Natural killer cell treated with Interleukin-12 subunit alpha and Interleukin-12 subunit beta and Interleukin-15 and Interleukin-18, amount 100 ng/mL, for 72 hours (primary cell): ENCODE results near the gene TAC3. TPM values are rescaled to one million over a fixed set of nuclear protein-coding genes. Genes with fewer than 3 reads are reported as not detected.
"Not testable (repeated sequence)": the region's sequence is repeated elsewhere in the genome, so short reads cannot be mapped to it uniquely, and the experiment has no call there.

Experiments
- ATAC-seq, 2 donors: fragments of 150-1000 bp; cut with Tn5 transposase in 1 of 2; sonication (Bioruptor Pico), chemical (Tn5 transposase) in 1 of 2; 2 replicates each; pipeline ENCODE4 v1.10.0; 2021
- DNase-seq: peaks from one replicate; pipeline ENCODE4 v3.0.0; 2022; ENCODE audit warnings: low spot score
- H3K27ac Mint-ChIP-seq, 2 donors: 1 replicate in 1 of 2; 2 replicates in 1 of 2; pipeline ENCODE4 v1.8.0; 2022; ENCODE audit warnings: mixed read lengths in 2 of 2, mild to moderate bottlenecking in 1 of 2, moderate library complexity in 1 of 2
- H3K27me3 Mint-ChIP-seq, 2 donors: 1 replicate in 1 of 2; 2 replicates in 1 of 2; pipeline ENCODE4 v1.8.0; 2022; ENCODE audit warnings: mixed read lengths in 2 of 2
- H3K36me3 Mint-ChIP-seq: one replicate; pipeline ENCODE4 v1.8.0; 2022; ENCODE audit warnings: mixed read lengths
- H3K4me1 Mint-ChIP-seq, 2 donors: 1 replicate in 1 of 2; 2 replicates in 1 of 2; pipeline ENCODE4 v1.8.0; 2022; ENCODE audit warnings: low read depth in 2 of 2, mixed read lengths in 2 of 2, mild to moderate bottlenecking in 1 of 2
- H3K4me3 Mint-ChIP-seq: one replicate; pipeline ENCODE4 v1.8.0; 2022; ENCODE audit warnings: mixed read lengths
- H3K9me3 Mint-ChIP-seq: 2 replicates; pipeline ENCODE4 v1.8.0; 2022; ENCODE audit warnings: mixed read lengths
- total RNA-seq, 2 donors: library from RNA; stranded (reverse); gene quantifications; one replicate each; pipeline ENCODE4 v1.2.3, GENCODE V29; 2022

Gene TAC3
- under 1 TPM in 1 of 2 donors, not detected in 1; 0.45 TPM for total RNA-seq

DNA sequence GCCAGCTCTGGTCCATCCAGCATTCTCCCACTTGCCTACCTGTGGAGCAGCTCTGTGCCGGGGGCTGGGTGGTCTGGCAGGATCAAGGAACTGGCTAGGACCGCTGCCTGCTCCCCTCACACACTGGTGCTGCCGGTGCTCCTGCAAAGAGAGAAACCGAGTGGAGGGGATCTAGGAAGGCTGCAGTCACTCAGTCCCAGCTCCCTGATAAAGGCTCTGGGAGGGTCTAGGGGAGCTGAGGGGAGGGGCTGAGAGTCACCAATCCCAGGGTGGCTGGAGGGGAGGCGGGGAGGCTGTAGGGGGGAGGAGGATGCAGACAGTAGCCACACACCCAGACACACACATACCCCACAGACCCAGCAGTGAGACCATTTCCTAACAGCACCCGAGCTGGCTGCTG lies at the start of gene TAC3:
TAC3 (minus strand) TSS at position 182 of the 400 bp plus-strand sequence. CDS start 732 bp downstream, outside the sequence.
- no peak within 1 kb of the TSS for H3K27ac Mint-ChIP-seq
- H3K27me3 Mint-ChIP-seq: peaks cover 29 to 33% of the 10 kb centered on the region in 2 donors
- DNase-seq (no peak), ATAC-seq (peak in 1 of 2 donors; percentile 41)
- no peaks in the 10 kb centered on the region for H3K36me3 Mint-ChIP-seq
- no peaks in the 10 kb centered on the region for H3K9me3 Mint-ChIP-seq
- H3K4me3 Mint-ChIP-seq: no peak within 1 kb of the TSS
- H3K4me1 Mint-ChIP-seq: peaks cover 3 to 6% of the 10 kb centered on the region in 2 donors

DNA sequence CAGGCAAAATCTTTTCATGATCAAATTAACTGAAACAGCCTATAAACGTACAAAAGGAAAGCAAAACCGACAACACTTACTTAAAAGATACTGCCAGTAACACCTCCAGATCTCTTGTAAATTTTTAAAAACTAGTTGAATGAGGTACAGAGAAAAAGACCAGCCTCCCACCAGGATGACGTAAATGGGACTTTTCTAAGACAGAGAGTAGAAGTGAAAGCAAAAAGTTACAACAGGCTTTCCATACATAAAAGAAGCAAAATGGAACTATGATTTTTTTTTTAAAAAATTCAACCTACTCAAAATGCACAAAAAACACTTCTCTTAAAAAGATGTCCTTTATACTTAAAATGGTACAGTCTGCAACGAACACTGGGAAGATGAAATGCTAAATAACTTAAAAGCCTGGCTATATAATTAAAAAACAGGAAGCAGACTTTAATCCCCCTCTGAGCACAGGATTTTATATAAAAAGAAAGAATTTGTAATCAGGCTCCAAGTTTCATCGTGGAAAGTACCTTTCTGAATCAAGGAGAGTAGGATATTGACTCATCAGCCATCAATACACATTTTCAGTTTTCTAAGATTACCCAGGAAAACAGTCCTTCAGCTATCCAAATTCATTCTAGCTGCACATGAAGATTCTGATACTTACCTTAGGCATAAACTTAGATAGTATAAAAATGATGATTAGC lies 47.8 kb upstream of the TAC3 start:
- Mint-ChIP-seq H3K27ac (peak overlapping the region; percentile 89 to 98), H3K36me3 (peaks cover 18% of the 10 kb centered on the region), H3K4me3 (peak overlapping the region; percentile 84), H3K27me3 (no peaks in the 10 kb centered on the region), H3K9me3 (peaks cover 3% of the 10 kb centered on the region), H3K4me1 (peaks cover 20 to 23% of the 10 kb centered on the region in 2 donors)
- peak; percentile 89 to 94 for ATAC-seq
- peak; percentile 66 for DNase-seq

DNA sequence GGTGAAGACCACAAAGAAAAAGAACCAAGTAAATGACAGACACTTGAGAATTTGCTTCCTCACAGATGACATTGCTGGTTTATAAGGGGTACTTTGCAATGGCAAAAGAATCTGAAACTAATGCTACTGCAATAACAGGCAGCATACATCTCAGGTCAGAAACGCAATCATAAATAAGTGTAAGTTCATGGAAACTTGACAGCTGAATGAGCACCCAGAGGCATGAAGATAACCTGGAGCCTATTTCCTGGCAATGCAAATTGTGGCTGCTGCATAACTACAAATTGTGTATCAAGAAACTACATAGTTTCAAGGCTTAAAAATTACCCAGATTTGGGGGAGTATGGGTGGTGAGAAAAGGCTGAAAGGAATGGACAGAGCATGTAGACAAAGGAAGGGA lies 42.1 kb upstream of the TAC3 start:
- Mint-ChIP-seq H3K4me1 (peaks cover 0 to 5% of the 10 kb centered on the region in 2 donors), H3K27me3 (no peaks in the 10 kb centered on the region), H3K4me3 (no peak overlapping the region), H3K9me3 (no peaks in the 10 kb centered on the region), H3K36me3 (peaks cover 22% of the 10 kb centered on the region), H3K27ac (no peak overlapping the region)
- ATAC-seq (no peak), DNase-seq (no peak)

DNA sequence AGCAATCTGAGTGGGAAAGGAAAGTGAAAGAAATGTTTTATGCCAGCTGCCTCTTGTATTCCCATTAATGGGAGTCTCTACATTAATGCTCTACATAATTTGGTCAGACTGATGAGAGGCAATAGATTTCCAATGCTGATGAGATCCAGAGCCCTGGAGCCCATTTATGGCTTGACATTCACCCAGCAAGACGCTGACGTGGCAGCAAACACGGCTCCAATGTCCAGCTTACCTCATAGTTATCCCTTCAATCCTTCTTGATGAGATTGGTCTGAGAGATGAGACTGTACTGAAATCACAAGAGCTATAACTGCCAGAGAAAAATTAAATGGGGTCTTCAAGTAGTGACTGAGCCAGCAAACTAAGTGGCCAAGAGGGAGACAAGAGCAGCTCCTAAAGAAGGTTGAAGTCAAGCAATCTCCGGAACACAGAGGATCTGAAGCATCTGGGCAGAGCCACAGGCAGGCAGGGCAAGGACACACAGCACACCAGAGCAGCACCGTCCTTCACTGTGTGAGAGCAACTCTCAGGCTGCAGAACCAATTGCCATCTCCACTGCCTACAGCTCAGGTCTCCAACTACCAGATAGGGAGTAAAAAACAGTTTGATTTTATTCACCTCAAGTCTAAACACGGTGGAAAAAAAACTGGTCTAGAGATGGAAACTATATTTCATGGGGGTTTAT lies 40.9 kb upstream of the TAC3 start:
- Mint-ChIP-seq H3K4me3 (no peak overlapping the region), H3K27me3 (no peaks in the 10 kb centered on the region), H3K4me1 (peaks cover 0 to 2% of the 10 kb centered on the region in 2 donors), H3K27ac (no peak overlapping the region), H3K9me3 (no peaks in the 10 kb centered on the region), H3K36me3 (peaks cover 22% of the 10 kb centered on the region)
- no peak for ATAC-seq
- DNase-seq: no peak

DNA sequence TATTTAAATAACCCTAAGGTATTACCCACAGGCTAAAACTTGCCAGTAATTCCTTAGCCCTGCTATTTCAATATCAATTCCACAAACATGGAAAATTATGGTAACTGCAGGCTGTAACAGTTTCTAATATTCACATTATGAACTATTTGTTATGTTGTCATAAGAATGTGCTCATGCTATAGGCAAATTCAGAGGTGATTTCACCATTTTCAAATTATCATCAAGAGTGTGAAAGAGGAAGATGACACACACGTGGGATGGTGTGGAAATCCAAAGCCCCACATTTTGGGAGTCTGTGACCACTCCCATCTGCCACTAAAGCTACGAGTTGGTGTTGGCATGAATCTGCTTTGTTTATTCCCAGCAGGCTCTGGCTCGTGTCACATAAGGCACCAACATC lies 39.5 kb upstream of the TAC3 start:
- Mint-ChIP-seq H3K4me3 (no peak overlapping the region), H3K27me3 (peaks cover 0 to 2% of the 10 kb centered on the region in 2 donors), H3K27ac (no peak overlapping the region), H3K36me3 (peaks cover 22% of the 10 kb centered on the region), H3K4me1 (peaks cover 0 to 6% of the 10 kb centered on the region in 2 donors), H3K9me3 (no peaks in the 10 kb centered on the region)
- DNase-seq (no peak), ATAC-seq (no peak)

DNA sequence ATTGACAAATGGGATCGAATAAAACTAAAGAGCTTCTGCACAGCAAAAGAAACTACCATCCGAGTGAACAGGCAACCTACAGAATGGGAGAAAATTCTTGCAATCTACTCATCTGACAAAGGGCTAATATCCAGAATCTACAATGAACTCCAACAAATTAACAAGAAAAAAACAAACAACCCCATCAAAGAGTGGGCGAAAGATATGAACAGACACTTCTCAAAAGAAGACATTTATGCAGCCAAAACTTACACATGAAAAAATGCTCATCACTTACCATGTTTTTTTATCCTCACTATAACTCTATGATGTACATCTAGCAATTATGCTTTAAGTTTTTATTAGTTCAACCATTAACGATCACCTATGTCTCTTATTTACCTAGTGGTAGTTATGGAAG lies 37.6 kb upstream of the TAC3 start:
- H3K27ac Mint-ChIP-seq, ATAC-seq, H3K27me3 Mint-ChIP-seq, DNase-seq, H3K9me3 Mint-ChIP-seq, H3K4me3 Mint-ChIP-seq: not testable (repeated sequence)
- peaks cover under 1 to 15% of the 10 kb centered on the region in 2 donors for H3K4me1 Mint-ChIP-seq
- peaks cover 16% of the 10 kb centered on the region for H3K36me3 Mint-ChIP-seq

DNA sequence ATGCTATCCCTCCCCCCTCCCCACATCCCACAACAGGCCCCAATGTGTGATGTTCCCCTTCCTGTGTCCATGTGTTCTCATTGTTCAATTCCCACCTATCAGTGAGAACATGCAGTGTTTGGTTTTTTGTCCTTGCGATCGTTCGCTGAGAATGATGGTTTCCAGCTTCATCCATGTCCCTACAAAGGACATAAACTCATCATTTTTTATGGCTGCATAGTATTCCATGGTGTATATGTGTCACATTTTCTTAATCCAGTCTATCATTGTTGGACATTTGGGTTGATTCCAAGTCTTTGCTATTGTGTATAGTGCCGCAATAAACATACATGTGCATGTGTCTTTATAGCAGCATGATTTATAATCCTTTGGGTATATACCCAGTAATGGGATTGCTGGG lies 36.8 kb upstream of the TAC3 start:
- not testable (repeated sequence) for H3K27ac Mint-ChIP-seq, H3K36me3 Mint-ChIP-seq, DNase-seq, H3K4me3 Mint-ChIP-seq, ATAC-seq, H3K9me3 Mint-ChIP-seq
- peaks cover 0 to 13% of the 10 kb centered on the region in 2 donors for H3K27me3 Mint-ChIP-seq
- peaks cover 5 to 16% of the 10 kb centered on the region in 2 donors for H3K4me1 Mint-ChIP-seq

DNA sequence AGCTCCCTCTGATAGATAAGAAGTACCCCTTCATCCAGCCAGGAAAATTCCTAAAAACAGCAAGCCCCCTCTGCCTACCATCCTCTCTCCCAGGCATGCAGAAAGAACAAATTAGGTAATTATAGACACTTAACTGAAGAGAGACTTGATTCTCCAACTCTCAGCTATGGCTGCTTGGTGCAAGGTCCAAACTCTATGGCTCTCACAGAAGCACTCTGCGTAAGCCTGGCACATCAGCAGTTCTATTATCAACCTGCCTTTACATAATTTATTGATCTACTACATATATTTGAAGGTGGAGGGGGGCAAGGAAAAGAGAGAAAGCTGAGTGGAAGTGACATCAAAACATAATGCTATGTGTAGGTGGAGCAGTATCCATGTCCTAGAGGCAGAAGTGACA lies 34.7 kb upstream of the TAC3 start:
- no peak for DNase-seq
- peaks cover 25 to 37% of the 10 kb centered on the region in 2 donors for H3K4me1 Mint-ChIP-seq
- no peak for ATAC-seq
- H3K27ac Mint-ChIP-seq: no peak overlapping the region
- H3K9me3 Mint-ChIP-seq: no peaks in the 10 kb centered on the region
- H3K4me3 Mint-ChIP-seq: no peak overlapping the region
- H3K27me3 Mint-ChIP-seq: peaks cover 2 to 23% of the 10 kb centered on the region in 2 donors
- no peaks in the 10 kb centered on the region for H3K36me3 Mint-ChIP-seq

DNA sequence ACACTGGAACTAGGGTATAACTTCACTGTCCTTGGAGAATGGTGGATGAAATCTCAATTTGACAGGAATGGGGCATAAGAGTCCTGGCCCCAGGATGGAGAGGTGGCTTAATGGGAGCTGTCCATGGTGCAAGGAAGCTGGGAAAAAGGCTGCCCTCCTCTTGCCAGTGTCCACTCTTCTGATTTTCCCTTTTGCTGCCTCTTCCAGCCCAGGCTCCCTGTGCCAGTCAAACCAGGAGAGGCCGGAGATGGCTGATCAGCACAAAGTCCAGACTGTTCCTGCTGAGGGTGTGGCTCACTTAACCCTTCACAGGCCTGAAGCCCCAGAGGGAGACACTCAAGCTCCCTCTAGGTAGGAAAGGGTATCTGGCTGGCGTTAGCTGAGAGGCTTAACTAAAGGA lies 33.6 kb upstream of the TAC3 start, which contains the start of gene MYO1A:
MYO1A (minus strand) TSS at position 240 of the 400 bp plus-strand sequence. CDS start 1,806 bp downstream, outside the sequence.
- ATAC-seq (no peak), DNase-seq (no peak)
- H3K9me3 Mint-ChIP-seq: no peaks in the 10 kb centered on the region
- H3K4me3 Mint-ChIP-seq: no peak within 1 kb of the TSS
- H3K27me3 Mint-ChIP-seq: peaks cover 9 to 31% of the 10 kb centered on the region in 2 donors
- no peaks in the 10 kb centered on the region for H3K36me3 Mint-ChIP-seq
- H3K4me1 Mint-ChIP-seq: peaks cover 27 to 40% of the 10 kb centered on the region in 2 donors
- peak within 1 kb of the TSS; percentile 35 to 87 for H3K27ac Mint-ChIP-seq

DNA sequence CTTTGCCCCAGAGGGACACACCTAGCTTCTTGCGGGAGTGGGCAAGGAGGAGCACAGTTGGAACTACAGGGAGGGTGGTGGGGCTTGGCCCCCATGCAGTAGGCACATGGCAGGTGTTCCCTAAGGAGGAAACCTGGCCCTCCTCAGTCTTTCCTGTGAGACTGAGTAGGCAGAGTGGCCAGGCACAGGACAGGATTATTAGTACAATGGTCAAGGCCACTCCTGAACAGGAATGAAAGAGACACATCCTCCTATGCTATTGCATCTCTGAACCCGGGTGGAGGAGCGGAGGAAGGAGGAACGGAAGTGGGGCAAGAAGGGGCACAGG lies 32.8 kb upstream of the TAC3 start:
- Mint-ChIP-seq H3K9me3 (no peaks in the 10 kb centered on the region), H3K36me3 (no peaks in the 10 kb centered on the region), H3K4me3 (no peak overlapping the region), H3K4me1 (peaks cover 27 to 40% of the 10 kb centered on the region in 2 donors), H3K27ac (peak overlapping the region; percentile 35 to 87), H3K27me3 (peaks cover 9 to 31% of the 10 kb centered on the region in 2 donors)
- no peak for ATAC-seq
- DNase-seq: no peak

DNA sequence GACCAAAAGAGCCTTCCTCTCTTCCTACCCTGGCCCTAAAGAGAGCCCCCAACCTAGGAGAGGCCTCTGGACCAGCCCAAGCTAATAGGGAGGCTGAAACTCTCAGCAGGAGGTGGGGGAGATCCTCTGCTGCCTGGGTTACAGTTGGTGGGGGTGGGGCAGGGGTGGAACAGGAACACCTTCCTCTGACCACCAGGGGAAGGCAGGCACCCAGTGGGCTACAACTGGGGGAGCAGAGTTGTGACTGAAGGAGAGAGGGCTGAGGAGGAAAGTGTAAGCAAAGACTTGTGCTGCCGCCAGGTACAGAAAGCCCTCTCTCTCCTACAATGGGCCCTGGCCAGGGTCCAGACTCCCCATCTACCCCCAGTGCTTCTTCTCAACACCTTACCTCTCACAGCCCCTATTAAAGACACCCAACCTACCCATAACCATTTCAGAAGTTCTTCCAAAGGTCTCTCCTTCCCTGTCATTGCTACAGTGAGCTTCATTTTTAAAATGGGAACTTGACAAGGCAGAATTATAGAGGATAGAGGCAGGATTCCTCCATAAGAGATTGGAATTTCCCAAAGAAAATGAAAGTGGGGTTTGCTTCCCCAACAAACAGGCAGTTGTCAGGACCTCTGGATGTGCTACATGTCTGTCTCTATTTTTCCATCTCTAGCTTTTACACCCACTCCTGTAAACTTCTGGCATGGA lies 32.2 kb upstream of the TAC3 start:
- DNase-seq: no peak

DNA sequence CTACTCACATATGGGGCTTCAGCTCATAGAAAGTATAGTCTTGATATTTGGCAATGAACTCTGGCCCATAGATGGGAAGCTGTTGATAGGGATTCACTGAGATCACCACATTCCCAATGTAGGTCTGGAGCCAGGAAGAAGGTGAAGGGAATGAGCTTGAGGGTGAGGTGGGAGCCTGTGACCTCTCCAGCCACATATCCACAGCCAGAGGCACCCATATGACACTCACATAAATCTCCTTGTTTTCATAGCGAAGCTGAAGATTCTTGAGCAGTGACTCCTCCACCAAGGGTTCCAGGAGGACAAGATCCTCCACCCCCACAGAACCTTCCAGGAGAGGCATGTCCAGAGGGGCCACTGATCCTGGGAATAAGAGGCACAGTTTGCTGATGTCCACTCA lies 31.7 kb upstream of the TAC3 start:
- no peak for ATAC-seq
- Mint-ChIP-seq H3K27me3 (peaks cover 9 to 36% of the 10 kb centered on the region in 2 donors), H3K36me3 (no peaks in the 10 kb centered on the region), H3K4me1 (peaks cover 27 to 40% of the 10 kb centered on the region in 2 donors), H3K9me3 (no peaks in the 10 kb centered on the region), H3K27ac (peak overlapping the region; percentile 87 to 88), H3K4me3 (peak overlapping the region; percentile 79)
- DNase-seq: no peak

More for the DNA sequence above, 32.2 kb upstream of the TAC3 start:
- Mint-ChIP-seq H3K27me3 (peaks cover 9 to 35% of the 10 kb centered on the region in 2 donors), H3K36me3 (no peaks in the 10 kb centered on the region), H3K4me3 (no peak overlapping the region), H3K4me1 (peaks cover 27 to 40% of the 10 kb centered on the region in 2 donors), H3K27ac (peak overlapping the region; percentile 35 to 87), H3K9me3 (no peaks in the 10 kb centered on the region)
- ATAC-seq: no peak

DNA sequence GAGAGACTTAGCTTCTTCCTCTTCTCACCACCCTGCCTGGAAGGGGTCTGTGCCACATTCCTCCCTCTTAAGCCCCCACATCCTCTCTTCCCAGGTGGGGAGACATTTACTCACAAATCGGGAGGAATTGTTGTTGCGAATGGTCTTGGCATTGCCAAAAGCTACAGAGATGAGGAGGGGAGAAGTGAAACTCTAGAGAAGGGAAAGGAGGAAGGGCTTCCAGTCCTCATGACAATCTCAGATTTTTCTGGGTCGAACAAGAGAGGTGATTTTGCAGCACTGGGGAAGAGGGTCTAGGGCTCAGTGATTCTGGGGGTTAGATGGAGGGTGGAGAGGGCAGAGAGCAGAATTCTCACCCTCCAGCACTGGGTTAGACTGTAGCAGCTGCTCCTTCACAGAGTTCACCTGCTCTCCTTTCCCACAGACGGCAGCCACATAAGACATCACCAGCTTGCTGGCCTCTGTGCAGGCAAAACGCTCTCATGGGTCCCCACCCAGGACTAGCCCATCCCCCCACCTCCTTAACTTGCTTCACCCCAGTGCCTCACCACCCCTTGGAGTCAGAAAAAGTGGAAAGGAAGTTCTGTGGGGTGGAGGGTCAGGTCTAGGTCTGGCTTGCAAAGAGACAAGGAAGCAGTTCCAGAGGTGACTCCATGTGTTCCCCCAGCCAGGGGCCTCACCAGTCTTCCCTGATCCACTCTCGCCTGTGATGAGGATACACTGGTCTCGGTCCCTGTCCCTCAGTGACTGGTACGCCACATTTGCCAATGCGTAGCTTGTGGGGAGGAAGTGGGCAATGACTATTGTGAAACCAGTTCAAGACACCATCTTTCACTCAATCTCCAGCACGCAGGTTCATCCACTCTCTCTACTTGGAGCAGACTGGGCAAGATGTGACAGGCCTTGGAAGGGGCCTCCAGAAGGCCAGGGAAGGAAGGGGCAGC lies 30.9 kb upstream of the TAC3 start:
- Mint-ChIP-seq H3K4me1 (peaks cover 27 to 40% of the 10 kb centered on the region in 2 donors), H3K4me3 (peak overlapping the region; percentile 79), H3K9me3 (no peaks in the 10 kb centered on the region), H3K27ac (peak overlapping the region; percentile 87 to 88), H3K27me3 (peaks cover 10 to 37% of the 10 kb centered on the region in 2 donors), H3K36me3 (no peaks in the 10 kb centered on the region)
- ATAC-seq: peak; percentile 92 to 94
- peak; percentile 84 for DNase-seq
